Upper lobe of left lung (tissue), 6 donors: ENCODE measurements around the gene PER3. TPM values are rescaled to one million over a fixed set of nuclear protein-coding genes. Genes with fewer than 3 reads are reported as not detected.

Source experiments
- ATAC-seq, 2 donors: fragments of 200-7000 bp; cut with Tn5 transposase; one replicate each; pipeline ENCODE4 v1.9.1; 2022; ENCODE audit warnings: mild to moderate bottlenecking in 2 of 2, moderate library complexity in 2 of 2; ENCODE audit not compliant: low FRiP score in 2 of 2
- DNase-seq, 2 donors: peaks; one replicate each; pipeline ENCODE4 v3.0.0-alpha.2; 2019 to 2020
- H3K27ac ChIP-seq, 4 donors: fragments of 200-600 bp; sonication (generic); one replicate each; pipeline ENCODE4 v1.5.1; 2016 to 2019
- H3K27me3 ChIP-seq, 4 donors: fragments of 200-600 bp; sonication (generic); one replicate each; pipeline ENCODE4 v1.5.1; 2017 to 2019
- H3K36me3 ChIP-seq, 4 donors: fragments of 200-600 bp; sonication (generic); one replicate each; pipeline ENCODE4 v1.5.1; 2016 to 2019
- H3K4me1 ChIP-seq, 4 donors: fragments of 200-600 bp; sonication (generic); one replicate each; pipeline ENCODE4 v1.5.1; 2018 to 2019
- H3K4me3 ChIP-seq, 4 donors: fragments of 200-600 bp; sonication (generic); one replicate each; pipeline ENCODE4 v1.5.1; 2017 to 2019; ENCODE audit warnings: mild to moderate bottlenecking in 2 of 4, moderate library complexity in 1 of 4
- H3K9me3 ChIP-seq, 4 donors: fragments of 200-600 bp; sonication (generic); one replicate each; pipeline ENCODE4 v1.5.1; 2018 to 2019
- CTCF ChIP-seq, 6 experiments: fragments of 450-650 bp in 4 of 6; fragments of 200-600 bp in 2 of 6; sonication (generic) in 2 of 6; IDR thresholded peaks; one replicate each; pipeline ENCODE4 v1.5.1; 2016 to 2019; ENCODE audit warnings: antibody characterized with exemption in 6 of 6
- EP300 ChIP-seq, 4 donors: sonication (generic); formaldehyde crosslinking; IDR thresholded peaks; one replicate each; pipeline ENCODE4 v1.5.1; 2017; ENCODE audit warnings: antibody characterized with exemption in 4 of 4, control low read depth in 2 of 4
- POLR2A ChIP-seq, 4 donors: fragments of 450-650 bp; IDR thresholded peaks; one replicate each; pipeline ENCODE4 v1.5.1; 2016 to 2017; ENCODE audit warnings: antibody characterized with exemption in 4 of 4, mild to moderate bottlenecking in 2 of 4
- POLR2AphosphoS5 ChIP-seq, 2 donors: sonication (generic); formaldehyde crosslinking; IDR thresholded peaks; one replicate each; pipeline ENCODE4 v1.5.1; 2017; ENCODE audit warnings: antibody characterized with exemption in 2 of 2
- WGBS, 2 donors: methylation state at CpG; one replicate each; pipeline ENCODE4 v1.1.5; 2017 to 2018; 5-methylcytosine and 5-hydroxymethylcytosine counted together
- total RNA-seq, 6 donors: library from RNA; depleted of rRNA in 4 of 6; stranded (reverse); fragments of >200 nt in 4 of 6; gene quantifications; one replicate each; pipeline versions ENCODE4 v1.1.0 to v1.2.1, GENCODE V29; 2016 to 2021
- donor health status: DM: no; HTN: no; CAD: no; lungs with moderate emphysema.
- donor health status: DM: no; HTN: yes; CAD: no; lungs with severe emphysema.

PER3 gene
- total RNA-seq, 6 donors from 2014 or later = 20.1 to 43.0 (median 26.9) TPM

- DNase-seq (no peak), ATAC-seq (no peak)
- Histone ChIP-seq H3K9me3 (no peaks in the 10 kb centered on the region), H3K4me1 (peaks cover 0 to 9% (median 2%) of the 10 kb centered on the region in 4 donors), H3K36me3 (no peaks in the 10 kb centered on the region), H3K27ac (peak overlapping the region in 3 of 4 donors; percentile 17 to 63 (median 31)), H3K27me3 (no peaks in the 10 kb centered on the region), H3K4me3 (no peak overlapping the region)
- TF ChIP-seq CTCF (IDR thresholded peaks at IDR 0.05) = no peak
- no peak for TF ChIP-seq EP300 (IDR thresholded peaks at IDR 0.05)
- TF ChIP-seq POLR2A (IDR thresholded peaks at IDR 0.05) = no peak
- TF ChIP-seq POLR2AphosphoS5 (IDR thresholded peaks at IDR 0.05) = no peak
- 82 to 89% methylated on average over 3 of the region's 3 CpGs for WGBS, 2 donors
Observed at GRCh38 chr1:7761103-7761502, 23.0 kb upstream of the PER3 start.

- DNase-seq (no peak), ATAC-seq (no peak)
- no peaks in the 10 kb centered on the region for H3K27me3 ChIP-seq
- no peaks in the 10 kb centered on the region for H3K9me3 ChIP-seq
- no peak overlapping the region for H3K4me3 ChIP-seq
- WGBS, 2 donors = 62 to 77% methylated on average over 4 of the region's 4 CpGs
- TF ChIP-seq EP300 (IDR thresholded peaks at IDR 0.05) (no peak), CTCF (IDR thresholded peaks at IDR 0.05) (no peak), POLR2A (IDR thresholded peaks at IDR 0.05) (no peak), POLR2AphosphoS5 (IDR thresholded peaks at IDR 0.05) (no peak)
- peaks cover 6 to 16% (median 9%) of the 10 kb centered on the region in 4 donors for H3K4me1 ChIP-seq
- no peaks in the 10 kb centered on the region for H3K36me3 ChIP-seq
- no peak overlapping the region for H3K27ac ChIP-seq
Observed at GRCh38 chr1:7767176-7767575, 16.9 kb upstream of the PER3 start.

- Histone ChIP-seq H3K9me3 (no peaks in the 10 kb centered on the region), H3K36me3 (peaks cover 0 to 4% (median 0%) of the 10 kb centered on the region in 4 donors), H3K27ac (no peak overlapping the region), H3K27me3 (no peaks in the 10 kb centered on the region), H3K4me1 (peaks cover 16 to 30% (median 21%) of the 10 kb centered on the region in 4 donors), H3K4me3 (no peak overlapping the region)
- DNase-seq = no peak
- WGBS, 2 donors = 55% methylated on average over 2 of the region's 2 CpGs
- TF ChIP-seq POLR2AphosphoS5 (IDR thresholded peaks at IDR 0.05) (no peak), POLR2A (IDR thresholded peaks at IDR 0.05) (no peak), CTCF (IDR thresholded peaks at IDR 0.05) (no peak), EP300 (IDR thresholded peaks at IDR 0.05) (no peak)
- no peak for ATAC-seq
Observed at GRCh38 chr1:7768583-7768982, 15.5 kb upstream of the PER3 start.

- no peak overlapping the region for H3K4me3 ChIP-seq
- DNase-seq (no peak), ATAC-seq (no peak)
- H3K36me3 ChIP-seq = peaks cover 0 to 9% (median 0%) of the 10 kb centered on the region in 4 donors
- 91 to 93% methylated on average over 12 of the region's 12 CpGs for WGBS, 2 donors
- H3K27me3 ChIP-seq = no peaks in the 10 kb centered on the region
- peaks cover 16 to 40% (median 24%) of the 10 kb centered on the region in 4 donors for H3K4me1 ChIP-seq
- TF ChIP-seq POLR2A (IDR thresholded peaks at IDR 0.05) (no peak), POLR2AphosphoS5 (IDR thresholded peaks at IDR 0.05) (no peak), EP300 (IDR thresholded peaks at IDR 0.05) (no peak), CTCF (IDR thresholded peaks at IDR 0.05) (no peak)
- H3K9me3 ChIP-seq = no peaks in the 10 kb centered on the region
- H3K27ac ChIP-seq = peak overlapping the region; percentile 88 to 99 (median 94)
Observed at GRCh38 chr1:7769673-7770412, 14.2 kb upstream of the PER3 start.

GRCh38 chr1:7770669-7770996, 13.5 kb upstream of the PER3 start:
- Histone ChIP-seq H3K27ac (peak overlapping the region; percentile 88 to 99 (median 94)), H3K36me3 (peaks cover 0 to 9% (median 0%) of the 10 kb centered on the region in 4 donors), H3K4me3 (peak overlapping the region; percentile 56 to 91 (median 76)), H3K27me3 (no peaks in the 10 kb centered on the region), H3K4me1 (peaks cover 16 to 42% (median 24%) of the 10 kb centered on the region in 4 donors), H3K9me3 (no peaks in the 10 kb centered on the region)
- 6 to 13% methylated on average over 5 to 6 of the region's 6 CpGs for WGBS, 2 donors
- DNase-seq (no peak), ATAC-seq (peak; percentile 45 to 56)
- TF ChIP-seq CTCF (IDR thresholded peaks at IDR 0.05) (no peak), POLR2AphosphoS5 (IDR thresholded peaks at IDR 0.05) (no peak), POLR2A (IDR thresholded peaks at IDR 0.05) (no peak), EP300 (IDR thresholded peaks at IDR 0.05) (no peak)
